Measurements from ENCODE around the gene ALDH9A1.

The ALDH9A1 gene

DNA sequence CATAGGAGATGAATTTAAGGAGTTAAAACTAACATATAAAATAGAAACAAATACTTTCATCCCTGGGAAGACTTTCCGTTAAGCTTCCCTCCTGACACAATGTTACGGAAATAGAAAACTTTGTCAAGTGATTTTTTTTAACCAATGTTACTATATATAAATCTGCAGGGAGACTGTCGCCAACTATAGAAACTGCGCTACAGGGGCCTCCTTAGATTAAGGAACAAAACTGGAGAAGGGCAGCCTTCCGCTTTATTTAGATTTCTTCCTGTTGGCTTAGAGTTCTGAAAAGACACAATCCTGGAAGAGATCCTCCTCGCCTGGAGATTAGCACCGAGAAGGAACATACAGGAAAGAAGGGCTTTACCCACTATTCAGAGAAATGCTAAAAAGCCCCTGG, 65.9 kb downstream of the ALDH9A1 start:
- no peak for DNase-seq (ENCODE audit: low read depth)
- TF ChIP-seq, protein P1, sequence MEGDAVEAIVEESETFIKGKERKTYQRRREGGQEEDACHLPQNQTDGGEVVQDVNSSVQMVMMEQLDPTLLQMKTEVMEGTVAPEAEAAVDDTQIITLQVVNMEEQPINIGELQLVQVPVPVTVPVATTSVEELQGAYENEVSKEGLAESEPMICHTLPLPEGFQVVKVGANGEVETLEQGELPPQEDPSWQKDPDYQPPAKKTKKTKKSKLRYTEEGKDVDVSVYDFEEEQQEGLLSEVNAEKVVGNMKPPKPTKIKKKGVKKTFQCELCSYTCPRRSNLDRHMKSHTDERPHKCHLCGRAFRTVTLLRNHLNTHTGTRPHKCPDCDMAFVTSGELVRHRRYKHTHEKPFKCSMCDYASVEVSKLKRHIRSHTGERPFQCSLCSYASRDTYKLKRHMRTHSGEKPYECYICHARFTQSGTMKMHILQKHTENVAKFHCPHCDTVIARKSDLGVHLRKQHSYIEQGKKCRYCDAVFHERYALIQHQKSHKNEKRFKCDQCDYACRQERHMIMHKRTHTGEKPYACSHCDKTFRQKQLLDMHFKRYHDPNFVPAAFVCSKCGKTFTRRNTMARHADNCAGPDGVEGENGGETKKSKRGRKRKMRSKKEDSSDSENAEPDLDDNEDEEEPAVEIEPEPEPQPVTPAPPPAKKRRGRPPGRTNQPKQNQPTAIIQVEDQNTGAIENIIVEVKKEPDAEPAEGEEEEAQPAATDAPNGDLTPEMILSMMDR (IDR thresholded peaks at IDR 0.05; ENCODE audit: low read depth, low read length, missing control alignments) = no peak
- H3K4me3 ChIP-seq (ENCODE audit: low read depth, low read length) = peak overlapping the region; percentile 98
- in situ Hi-C loops (cut with HindIII; ENCODE audit: low sequenced_read_pairs) = no loop called here

DNA sequence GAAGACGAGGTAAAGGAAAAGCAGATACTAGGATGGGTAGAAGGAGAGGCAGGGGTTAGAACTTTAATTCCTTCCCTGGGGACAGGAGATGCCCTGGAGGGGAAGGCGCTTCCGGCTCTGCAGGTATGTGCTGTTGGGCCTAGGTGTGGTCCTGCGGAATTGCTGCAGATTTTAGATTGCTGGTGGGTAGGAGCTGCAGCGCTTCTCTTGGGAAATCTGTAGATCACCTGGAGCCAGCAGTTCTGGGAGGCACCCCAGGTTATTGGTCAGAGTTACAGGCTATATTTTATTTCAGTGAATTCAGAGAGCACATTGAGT, 66.3 kb downstream of the ALDH9A1 start:
- DNase-seq (ENCODE audit: low read depth) = no peak
- in situ Hi-C loops (cut with HindIII; ENCODE audit: low sequenced_read_pairs) = no loop called here
- TF ChIP-seq, protein P1 (IDR thresholded peaks at IDR 0.05; ENCODE audit: low read depth, low read length, missing control alignments) = no peak
- H3K4me3 ChIP-seq (ENCODE audit: low read depth, low read length) = peak overlapping the region; percentile 98

DNA sequence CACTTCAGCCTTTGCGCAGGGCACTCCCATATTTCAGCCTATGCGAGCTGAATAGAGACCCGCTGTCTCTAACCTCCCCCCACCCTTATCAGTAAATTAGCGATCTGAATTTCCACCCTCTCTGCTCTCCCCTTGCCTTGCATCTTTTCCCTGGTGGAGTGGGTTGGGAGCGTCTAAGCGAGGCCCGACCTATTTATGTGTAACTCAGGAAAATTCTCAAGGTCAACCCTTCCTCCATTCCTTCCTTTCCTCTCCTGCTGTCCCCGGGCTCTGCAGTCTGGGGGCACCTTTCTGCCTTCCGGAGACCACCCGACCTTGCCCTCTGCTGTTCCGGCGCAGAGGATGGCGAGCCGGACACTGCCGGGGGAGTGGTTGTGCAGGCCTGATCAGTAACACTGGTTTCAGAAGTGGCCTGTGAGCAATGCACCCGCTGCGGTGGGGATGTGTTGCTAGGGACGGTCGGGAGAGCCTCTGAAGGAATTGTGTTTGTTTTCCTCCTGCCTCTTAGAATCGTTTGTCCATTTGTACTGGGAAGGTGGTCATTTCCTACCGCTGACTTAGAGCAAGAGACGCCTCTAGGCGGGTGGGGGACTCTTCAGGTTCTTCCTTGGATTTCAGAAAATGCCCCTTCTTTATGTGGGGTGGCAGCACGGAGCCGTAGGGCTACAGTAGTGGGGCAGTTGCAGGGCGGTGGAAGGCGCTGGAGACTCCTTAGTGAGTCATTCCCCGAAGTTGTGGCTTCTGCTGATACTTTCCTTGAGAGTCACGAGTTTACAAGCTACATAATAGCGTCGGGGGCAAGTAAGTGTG, 66.8 kb downstream of the ALDH9A1 start:
- peak overlapping the region; percentile 98 for H3K4me3 ChIP-seq (ENCODE audit: low read depth, low read length)
- in situ Hi-C loops (cut with HindIII; ENCODE audit: low sequenced_read_pairs) = no loop called here
- DNase-seq (ENCODE audit: low read depth) = peak; percentile 57
- TF ChIP-seq, protein P1 (IDR thresholded peaks at IDR 0.05; ENCODE audit: low read depth, low read length, missing control alignments) = peak; percentile 12

DNA sequence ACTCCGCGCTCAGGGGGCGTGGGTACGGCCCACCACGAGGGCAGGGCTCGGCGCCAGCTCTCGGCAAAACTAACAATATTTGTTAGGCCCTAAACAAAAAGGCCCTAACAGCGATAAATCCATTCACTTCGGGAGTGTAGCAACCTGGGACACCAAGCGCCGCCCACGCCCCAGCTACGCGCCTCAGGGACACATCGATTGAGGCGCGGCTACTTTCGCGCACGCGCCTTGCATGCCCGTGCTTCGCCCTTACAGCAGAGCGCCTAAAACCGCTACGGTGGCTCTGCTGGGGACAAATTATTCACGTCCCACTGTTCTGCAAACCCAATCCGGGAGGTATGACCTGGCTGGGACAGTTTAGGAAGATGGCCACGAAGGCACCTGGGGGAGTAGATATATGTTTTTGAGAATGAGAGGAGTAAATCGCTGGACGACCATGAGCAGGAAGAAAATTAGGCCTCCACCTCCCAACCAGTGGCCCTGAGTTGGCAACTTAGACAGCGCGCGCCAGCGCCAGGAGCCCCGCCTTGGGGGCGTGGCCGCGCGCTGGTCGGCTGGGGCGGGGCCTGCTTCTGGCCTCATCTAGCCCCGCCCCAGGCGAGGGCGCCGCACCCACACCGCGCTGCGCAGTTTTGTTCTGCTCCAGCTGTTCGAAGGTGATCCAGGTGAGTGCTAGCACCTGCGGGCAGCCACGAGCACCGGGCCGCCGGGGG, 67.6 kb downstream of the ALDH9A1 start, which contains the start of gene MGST3:
Gene MGST3 (plus strand): TSS at position 606 of the 713 bp plus-strand sequence. CDS start 18,614 bp downstream, outside the sequence.
- in situ Hi-C loops (cut with HindIII; ENCODE audit: low sequenced_read_pairs) = no loop called here

DNA sequence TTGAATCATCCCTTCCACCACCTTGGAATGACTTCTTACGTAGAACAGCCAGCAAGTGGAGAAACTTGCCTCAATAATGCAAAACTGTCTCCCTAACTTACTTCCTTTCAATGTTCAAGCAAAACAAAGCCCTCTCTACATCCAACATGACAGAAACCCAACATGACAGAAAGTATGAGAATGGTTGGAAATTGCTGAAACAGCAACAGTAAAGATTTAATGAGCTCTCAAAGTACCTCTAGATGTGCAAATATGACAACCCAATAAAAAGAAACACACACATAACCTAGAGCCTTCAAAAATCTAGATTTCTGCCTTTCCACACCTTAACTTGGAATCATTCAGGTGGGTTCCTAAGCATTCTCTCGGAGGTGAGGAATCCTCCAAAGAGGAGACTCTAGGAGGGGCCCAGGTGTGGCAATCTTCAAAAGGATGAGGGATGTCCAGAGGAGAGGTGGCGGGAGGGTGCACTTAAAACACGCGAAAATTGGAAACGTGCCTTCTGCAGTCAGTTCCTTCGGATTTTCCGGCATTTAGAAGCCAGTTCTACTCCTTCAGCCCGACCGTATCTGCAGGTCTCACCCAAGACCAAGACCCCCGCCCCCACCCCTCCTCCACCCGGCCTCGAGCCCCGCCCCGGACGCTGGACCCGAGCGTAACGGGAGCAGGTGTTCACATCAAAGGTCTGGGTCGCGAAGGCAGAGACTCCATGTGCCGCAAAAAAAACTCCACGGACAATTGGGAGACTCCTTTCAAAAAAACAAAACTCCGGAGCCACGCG, 68.3 kb downstream of the ALDH9A1 start:
- in situ Hi-C loops (cut with HindIII; ENCODE audit: low sequenced_read_pairs) = no loop called here
- TF ChIP-seq, protein P1 (IDR thresholded peaks at IDR 0.05; ENCODE audit: low read depth, low read length, missing control alignments) = no peak
- peak overlapping the region; percentile 98 for H3K4me3 ChIP-seq (ENCODE audit: low read depth, low read length)
- DNase-seq (ENCODE audit: low read depth) = no peak

More for the DNA sequence above, 67.6 kb downstream of the ALDH9A1 start, which contains the start of gene MGST3:
- peak; percentile 87 for DNase-seq (ENCODE audit: low read depth)
- peak within 1 kb of the TSS; percentile 98 for H3K4me3 ChIP-seq (ENCODE audit: low read depth, low read length)
- TF ChIP-seq, protein P1 (IDR thresholded peaks at IDR 0.05; ENCODE audit: low read depth, low read length, missing control alignments) = no peak

DNA sequence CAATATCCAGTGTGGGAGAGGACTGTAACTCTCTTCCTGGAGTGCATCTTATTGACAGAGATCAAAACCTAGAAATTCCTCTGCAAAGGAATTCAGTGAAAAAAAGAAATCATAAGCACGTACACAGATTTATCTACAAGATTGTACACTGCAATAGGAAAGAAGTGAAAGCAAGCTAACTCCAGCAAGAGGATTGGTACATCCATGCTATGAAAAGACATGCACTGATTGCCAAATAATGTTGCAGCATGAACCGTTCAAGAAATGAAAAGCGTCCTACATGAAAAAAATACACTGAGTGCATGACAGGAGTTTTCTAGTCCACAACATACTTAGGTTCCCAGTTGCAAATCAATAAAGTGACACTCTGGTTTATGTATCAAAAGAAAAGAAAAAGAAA, 69.2 kb downstream of the ALDH9A1 start:
- no peak for DNase-seq (ENCODE audit: low read depth)
- TF ChIP-seq, protein P1 (IDR thresholded peaks at IDR 0.05; ENCODE audit: low read depth, low read length, missing control alignments) = no peak
- in situ Hi-C loops (cut with HindIII; ENCODE audit: low sequenced_read_pairs) = no loop called here
- no peak overlapping the region for H3K4me3 ChIP-seq (ENCODE audit: low read depth, low read length)
